Natural killer cell (primary cell): ENCODE data around the gene CHST2. TPM values are rescaled to one million over a fixed set of nuclear protein-coding genes. Genes with fewer than 3 reads are reported as not detected.
A peak's percentile ranks its signal among the peaks of the same experiment; 100 is the strongest.

Experiments used
- ATAC-seq, 3 donors: fragments of 150-1000 bp in 2 of 3; fragments of 200-7000 bp in 1 of 3; cut with Tn5 transposase; 1 replicate in 1 of 3; 2 replicates in 2 of 3; pipeline ENCODE4 v1.10.0; 2021; ENCODE audit warnings: mild to moderate bottlenecking in 2 of 3, moderate library complexity in 2 of 3
- DNase-seq, 2 donors: peaks; one replicate each; pipeline versions ENCODE4 v3.0.0 to v3.0.0-alpha.2; 2013 to 2021; ENCODE audit warnings: mixed read lengths in 1 of 2
- H3K27ac ChIP-seq: one replicate; pipeline ENCODE4 v1.5.1; 2013; ENCODE audit warnings: mild to moderate bottlenecking, low read length
- H3K27me3 ChIP-seq: one replicate; pipeline ENCODE4 v1.6.1; 2013; ENCODE audit warnings: low read length; ENCODE audit not compliant: control insufficient read depth, insufficient read depth
- H3K36me3 ChIP-seq: one replicate; pipeline ENCODE4 v1.6.1; 2013; ENCODE audit warnings: low read length; ENCODE audit not compliant: control insufficient read depth, insufficient read depth
- H3K4me1 ChIP-seq: one replicate; pipeline ENCODE4 v1.6.1; 2013; ENCODE audit warnings: low read length; ENCODE audit not compliant: control insufficient read depth, insufficient read depth
- H3K4me3 ChIP-seq: one replicate; pipeline ENCODE4 v1.5.1; 2013; ENCODE audit warnings: low read length
- H3K9me3 ChIP-seq: one replicate; pipeline ENCODE4 v1.6.1; 2013; ENCODE audit warnings: low read length; ENCODE audit not compliant: control insufficient read depth, insufficient read depth
- H3K27ac Mint-ChIP-seq, 2 donors: one replicate each; pipeline ENCODE4 v1.8.0; 2022; ENCODE audit warnings: mild to moderate bottlenecking in 2 of 2, mixed read lengths in 2 of 2, moderate library complexity in 1 of 2
- H3K27me3 Mint-ChIP-seq, 2 donors: one replicate each; pipeline ENCODE4 v1.8.0; 2022; ENCODE audit warnings: low read depth in 2 of 2, mixed read lengths in 2 of 2
- H3K36me3 Mint-ChIP-seq: one replicate; pipeline ENCODE4 v1.8.0; 2022; ENCODE audit warnings: mixed read lengths
- H3K4me1 Mint-ChIP-seq, 2 donors: one replicate each; pipeline ENCODE4 v1.8.0; 2022; ENCODE audit warnings: mixed read lengths in 2 of 2
- H3K4me3 Mint-ChIP-seq: one replicate; pipeline ENCODE4 v1.8.0; 2022; ENCODE audit warnings: mild to moderate bottlenecking, moderate library complexity, mixed read lengths
- H3K9me3 Mint-ChIP-seq, 2 donors: one replicate each; pipeline ENCODE4 v1.8.0; 2022; ENCODE audit warnings: mixed read lengths in 2 of 2
- CTCF ChIP-seq: fragments of 200-600 bp; IDR thresholded peaks from one replicate; pipeline ENCODE4 v1.8.0; 2022; ENCODE audit warnings: antibody characterized with exemption
- WGBS: methylation state at CpG from one replicate; pipeline ENCODE4 v1.1.7; 2013; ENCODE audit warnings: missing lambda C conversion rate; ENCODE audit not compliant: insufficient coverage; 5-methylcytosine and 5-hydroxymethylcytosine counted together
- intact Hi-C: fragments of 100-400 bp; cut with micrococcal nuclease; formaldehyde crosslinking; loops from one replicate; pipeline ENCODE4 v1.14.2; 2022
- total RNA-seq, 4 donors: library from RNA; stranded (reverse); fragments of 120-200 nt in 1 of 4; gene quantifications; one replicate each; pipeline versions ENCODE4 v1.2.3 to v1.2.4, GENCODE V29; 2013 to 2022

Gene CHST2
- total RNA-seq, 3 donors from 2014 or later (not counting 1 experiment from before 2014, with no cell fraction given): 74.6 to 113 (median 95.4) TPM

- H3K4me3 Mint-ChIP-seq: peak overlapping the region; percentile 68
- peaks cover 0 to under 1% of the 10 kb centered on the region in 2 donors for H3K9me3 Mint-ChIP-seq
- Histone ChIP-seq H3K27me3 (no peaks in the 10 kb centered on the region), H3K36me3 (no peaks in the 10 kb centered on the region), H3K27ac (peak overlapping the region; percentile 78), H3K4me1 (peaks cover 52% of the 10 kb centered on the region), H3K4me3 (no peak overlapping the region), H3K9me3 (peaks cover 2% of the 10 kb centered on the region)
- WGBS: 96% methylated on average over 2 of the region's 2 CpGs
- ATAC-seq: no peak
- H3K4me1 Mint-ChIP-seq: peaks cover 91 to 98% of the 10 kb centered on the region in 2 donors
- H3K27ac Mint-ChIP-seq: peak overlapping the region; percentile 93 to 96
- no peak for TF ChIP-seq CTCF
- no peak for DNase-seq
- H3K27me3 Mint-ChIP-seq: no peaks in the 10 kb centered on the region
- intact Hi-C loops: loop anchor here (2.0 kb wide), 1 partner anchor 14 kb away; no protein-coding TSS in a partner anchor
- peaks cover 10% of the 10 kb centered on the region for H3K36me3 Mint-ChIP-seq
Measured at GRCh38 chr3:143168855-143169192, 49.3 kb downstream of the CHST2 start.

GRCh38 chr3:143170074-143170473 lies 50.5 kb downstream of the CHST2 start:
- intact Hi-C loops: loop anchor here (2.0 to 5.0 kb wide), 5 partner anchors 47 to 132 kb away; no protein-coding TSS in a partner anchor
- H3K4me1 Mint-ChIP-seq: peaks cover 94 to 98% of the 10 kb centered on the region in 2 donors
- H3K9me3 Mint-ChIP-seq: peaks cover 0 to 2% of the 10 kb centered on the region in 2 donors
- 4% methylated on average over 6 of the region's 6 CpGs for WGBS
- peaks cover 55% of the 10 kb centered on the region for H3K4me1 ChIP-seq
- peak overlapping the region; percentile 78 for H3K27ac ChIP-seq
- H3K27me3 Mint-ChIP-seq: no peaks in the 10 kb centered on the region
- H3K4me3 ChIP-seq: no peak overlapping the region
- DNase-seq (peak in 1 of 2 donors; percentile 40), ATAC-seq (peak in 2 of 3 donors; percentile 29 to 54)
- no peaks in the 10 kb centered on the region for H3K27me3 ChIP-seq
- H3K9me3 ChIP-seq: peaks cover 2% of the 10 kb centered on the region
- H3K4me3 Mint-ChIP-seq: peak overlapping the region; percentile 84
- no peak for TF ChIP-seq CTCF
- peaks cover 16% of the 10 kb centered on the region for H3K36me3 Mint-ChIP-seq
- H3K36me3 ChIP-seq: no peaks in the 10 kb centered on the region
- peak overlapping the region; percentile 93 to 96 for H3K27ac Mint-ChIP-seq

GRCh38 chr3:143170676-143171075 lies 51.1 kb downstream of the CHST2 start:
- ATAC-seq (peak; percentile 29 to 50 (median 49)), DNase-seq (peak in 1 of 2 donors; percentile 48)
- Histone ChIP-seq H3K4me1 (peaks cover 53% of the 10 kb centered on the region), H3K9me3 (peaks cover 2% of the 10 kb centered on the region), H3K27ac (peak overlapping the region; percentile 78), H3K27me3 (no peaks in the 10 kb centered on the region), H3K36me3 (no peaks in the 10 kb centered on the region), H3K4me3 (no peak overlapping the region)
- H3K27ac Mint-ChIP-seq: peak overlapping the region; percentile 93 to 96
- peaks cover 0 to 2% of the 10 kb centered on the region in 2 donors for H3K9me3 Mint-ChIP-seq
- intact Hi-C loops: loop anchor here (2.0 to 5.0 kb wide), 5 partner anchors 48 to 132 kb away; no protein-coding TSS in a partner anchor
- WGBS: 0% methylated on average over 1 of the region's 1 CpG
- no peak for TF ChIP-seq CTCF
- peaks cover 94 to 98% of the 10 kb centered on the region in 2 donors for H3K4me1 Mint-ChIP-seq
- H3K36me3 Mint-ChIP-seq: peaks cover 16% of the 10 kb centered on the region
- peak overlapping the region; percentile 84 for H3K4me3 Mint-ChIP-seq
- no peaks in the 10 kb centered on the region for H3K27me3 Mint-ChIP-seq
